Spleen (tissue), 11 donors: ENCODE measurements around the gene ARNT2. TPM values are rescaled to one million over a fixed set of nuclear protein-coding genes. Genes with fewer than 3 reads are reported as not detected.

Experiments
- DNase-seq: peaks from one replicate; pipeline ENCODE4 v3.0.0-alpha.2; 2020
- H3K27ac ChIP-seq, 8 donors: fragments of 200-600 bp; sonication (generic) in 7 of 8; 1 replicate in 4 of 8; 2 replicates in 4 of 8; pipeline versions ENCODE4 v1.5.0 to v1.8.0; 2016 to 2021; ENCODE audit warnings: inconsistent platforms in 4 of 8, mild to moderate bottlenecking in 4 of 8, moderate library complexity in 1 of 8
- H3K27me3 ChIP-seq, 7 donors: fragments of 200-600 bp; sonication (generic) in 6 of 7; replicated peaks in 1 of 7; 1 replicate in 4 of 7; 2 replicates in 3 of 7; pipeline versions ENCODE4 v1.5.0 to v1.8.0; 2016 to 2021; ENCODE audit warnings: inconsistent platforms in 3 of 7, mild to moderate bottlenecking in 1 of 7
- H3K36me3 ChIP-seq, 6 donors: fragments of 200-600 bp; sonication (generic) in 5 of 6; 1 replicate in 4 of 6; 2 replicates in 2 of 6; pipeline versions ENCODE4 v1.5.0 to v1.8.0; 2016 to 2021; ENCODE audit warnings: inconsistent platforms in 2 of 6
- H3K4me1 ChIP-seq, 6 donors: fragments of 200-600 bp; sonication (generic) in 5 of 6; 1 replicate in 3 of 6; 2 replicates in 3 of 6; pipeline versions ENCODE4 v1.5.0 to v1.8.0; 2016 to 2021; ENCODE audit warnings: inconsistent platforms in 3 of 6
- H3K4me3 ChIP-seq, 8 donors: fragments of 200-600 bp; sonication (generic) in 7 of 8; 1 replicate in 4 of 8; 2 replicates in 4 of 8; pipeline versions ENCODE4 v1.5.0 to v1.8.0; 2016 to 2021; ENCODE audit warnings: inconsistent platforms in 4 of 8, mild to moderate bottlenecking in 4 of 8, moderate library complexity in 2 of 8
- H3K9me3 ChIP-seq, 8 donors: fragments of 200-600 bp; sonication (generic) in 7 of 8; 1 replicate in 4 of 8; 2 replicates in 4 of 8; pipeline versions ENCODE4 v1.5.0 to v1.8.0; 2016 to 2021; ENCODE audit warnings: inconsistent platforms in 4 of 8
- CTCF ChIP-seq, 11 experiments: fragments of 200-600 bp in 7 of 11; fragments of 450-650 bp in 4 of 11; sonication (generic) in 4 of 11; IDR thresholded peaks in 8 of 11; conservative IDR thresholded peaks in 3 of 11; 1 replicate in 7 of 11; 2 replicates in 4 of 11; pipeline versions ENCODE4 v1.4.0 to v1.8.0; 2016 to 2021; ENCODE audit warnings: antibody characterized with exemption in 11 of 11, inconsistent platforms in 4 of 11, mild to moderate bottlenecking in 1 of 11
- POLR2A ChIP-seq, 3 donors: fragments of 450-650 bp; IDR thresholded peaks; one replicate each; pipeline ENCODE4 v1.5.1; 2017; ENCODE audit warnings: antibody characterized with exemption in 3 of 3, mild to moderate bottlenecking in 1 of 3
- POLR2AphosphoS5 ChIP-seq, 3 donors: sonication (generic); formaldehyde crosslinking; IDR thresholded peaks; one replicate each; pipeline ENCODE4 v1.5.1; 2017; ENCODE audit warnings: antibody characterized with exemption in 3 of 3
- WGBS, 5 donors: extraction: QIAGEN DNeasy Blood & Tissue Kit in 3 of 5; methylation state at CpG; one replicate each; pipeline versions ENCODE4 v1.1.5 to v1.1.7; 2013 to 2018; 5-methylcytosine and 5-hydroxymethylcytosine counted together
- intact Hi-C: fragments of 100-400 bp; cut with DNase I; formaldehyde crosslinking; loops from one replicate; pipeline ENCODE4 v1.15.0; 2023; ENCODE audit warnings: low total_unique reads
- polyA plus RNA-seq, 3 donors: library from polyadenylated mRNA; stranded (reverse); fragments of 200-250 nt; gene quantifications; one replicate each; pipeline ENCODE4 v1.2.1, GENCODE V29; 2013
- total RNA-seq, 7 donors: library from RNA; depleted of rRNA in 3 of 7; stranded (reverse); fragments of >200 nt in 3 of 7; fragmentation: NEBNext Ultra II Directional in 4 of 7; extraction: Animal tissue kit (Norgen Biotek cat#: 25700) in 4 of 7; gene quantifications; one replicate each; pipeline versions ENCODE4 v1.1.0 to v1.2.1, GENCODE V29; 2016 to 2021
- donor health status: healthy with polysubstance abuse.
- donor health status: DM: no; HTN: no; CAD: no; lungs with moderate emphysema.
- donor health status: DM: no; HTN: no; CAD: no.
- donor health status: Bipolar disorder and iron deficiency.
- donor health status: healthy.
- donor health status: DM: no; HTN: no; CAD: no.
- donor health status: DM: yes; HTN: yes; CAD: no.

ARNT2 gene
- total and polyA plus RNA-seq, 10 donors, result 1.9 to 12.3 (median 9.1) TPM

GRCh38 chr15:80465626-80466005, 61.4 kb downstream of the ARNT2 start:
- TF ChIP-seq CTCF (IDR thresholded peaks at IDR 0.05 in 8 of 11, conservative IDR thresholded peaks at IDR 0.05 in 3 of 11) (no peak), POLR2AphosphoS5 (IDR thresholded peaks at IDR 0.05) (no peak), POLR2A (IDR thresholded peaks at IDR 0.05) (no peak)
- no peak overlapping the region for H3K27ac ChIP-seq
- intact Hi-C loops, result no loop called here
- H3K27me3 ChIP-seq, result peaks cover 0 to 4% (median 0%) of the 10 kb centered on the region in 7 donors
- H3K9me3 ChIP-seq, result no peaks in the 10 kb centered on the region
- DNase-seq, result no peak
- 84 to 91% (median 88%) methylated on average over 5 of the region's 5 CpGs for WGBS, 5 donors
- H3K4me3 ChIP-seq, result no peak overlapping the region
- H3K36me3 ChIP-seq, result peaks cover 0 to 3% (median 0%) of the 10 kb centered on the region in 6 donors
- H3K4me1 ChIP-seq, result no peaks in the 10 kb centered on the region

- intact Hi-C loops, result no loop called here
- WGBS, 5 donors, result 90 to 97% (median 95%) methylated on average over 2 of the region's 2 CpGs
- no peak for TF ChIP-seq POLR2AphosphoS5 (IDR thresholded peaks at IDR 0.05)
- TF ChIP-seq CTCF (IDR thresholded peaks at IDR 0.05 in 8 of 11, conservative IDR thresholded peaks at IDR 0.05 in 3 of 11), result no peak
- TF ChIP-seq POLR2A (IDR thresholded peaks at IDR 0.05), result no peak
Measured at GRCh38 chr15:80466543-80466942, 62.4 kb downstream of the ARNT2 start.

GRCh38 chr15:80467311-80467714, 63.1 kb downstream of the ARNT2 start:
- WGBS, 5 donors, result 65 to 88% (median 76%) methylated on average over 5 to 16 of the region's 16 CpGs
- Histone ChIP-seq H3K4me1 (no peaks in the 10 kb centered on the region), H3K4me3 (no peak overlapping the region), H3K9me3 (no peaks in the 10 kb centered on the region), H3K27me3 (peaks cover 0 to 4% (median 0%) of the 10 kb centered on the region in 7 donors), H3K36me3 (peaks cover 0 to 7% (median 0%) of the 10 kb centered on the region in 6 donors), H3K27ac (no peak overlapping the region)
- no peak for TF ChIP-seq POLR2A (IDR thresholded peaks at IDR 0.05)
- TF ChIP-seq POLR2AphosphoS5 (IDR thresholded peaks at IDR 0.05), result no peak
- TF ChIP-seq CTCF (IDR thresholded peaks at IDR 0.05 in 8 of 11, conservative IDR thresholded peaks at IDR 0.05 in 3 of 11), result no peak
- intact Hi-C loops, result no loop called here
- no peak for DNase-seq

More at GRCh38 chr15:80466543-80466942, 62.4 kb downstream of the ARNT2 start:
- Histone ChIP-seq H3K4me1 (no peaks in the 10 kb centered on the region), H3K9me3 (no peaks in the 10 kb centered on the region), H3K27ac (no peak overlapping the region), H3K36me3 (peaks cover 0 to 7% (median 0%) of the 10 kb centered on the region in 6 donors), H3K4me3 (no peak overlapping the region), H3K27me3 (peaks cover 0 to 4% (median 0%) of the 10 kb centered on the region in 7 donors)
- no peak for DNase-seq

GRCh38 chr15:80468796-80469195, 64.6 kb downstream of the ARNT2 start:
- Histone ChIP-seq H3K4me3 (no peak overlapping the region), H3K27ac (no peak overlapping the region), H3K4me1 (peaks cover 3 to 14% (median 7%) of the 10 kb centered on the region in 6 donors), H3K36me3 (peaks cover 0 to 7% (median 0%) of the 10 kb centered on the region in 6 donors), H3K9me3 (no peaks in the 10 kb centered on the region), H3K27me3 (peaks cover 0 to 4% (median 0%) of the 10 kb centered on the region in 7 donors)
- 62 to 89% (median 80%) methylated on average over 5 of the region's 5 CpGs for WGBS, 5 donors
- TF ChIP-seq POLR2AphosphoS5 (IDR thresholded peaks at IDR 0.05) (no peak), CTCF (IDR thresholded peaks at IDR 0.05 in 8 of 11, conservative IDR thresholded peaks at IDR 0.05 in 3 of 11) (no peak), POLR2A (IDR thresholded peaks at IDR 0.05) (no peak)
- DNase-seq, result no peak
- intact Hi-C loops, result no loop called here
